Stimulated activated CD8-positive, alpha-beta memory T cell treated with anti-CD3 and anti-CD28 coated beads, Interleukin-12 subunit alpha, Interleukin-12 subunit beta, amount 100 ng/mL, for 1 hour (primary cell): ENCODE results near the gene LIN37.
A peak's percentile ranks its signal among the peaks of the same experiment; 100 is the strongest.

Source experiments
- DNase-seq: peaks from one replicate; pipeline ENCODE4 v3.0.0-alpha.2; 2020; ENCODE audit warnings: low read depth

LIN37 gene

DNA sequence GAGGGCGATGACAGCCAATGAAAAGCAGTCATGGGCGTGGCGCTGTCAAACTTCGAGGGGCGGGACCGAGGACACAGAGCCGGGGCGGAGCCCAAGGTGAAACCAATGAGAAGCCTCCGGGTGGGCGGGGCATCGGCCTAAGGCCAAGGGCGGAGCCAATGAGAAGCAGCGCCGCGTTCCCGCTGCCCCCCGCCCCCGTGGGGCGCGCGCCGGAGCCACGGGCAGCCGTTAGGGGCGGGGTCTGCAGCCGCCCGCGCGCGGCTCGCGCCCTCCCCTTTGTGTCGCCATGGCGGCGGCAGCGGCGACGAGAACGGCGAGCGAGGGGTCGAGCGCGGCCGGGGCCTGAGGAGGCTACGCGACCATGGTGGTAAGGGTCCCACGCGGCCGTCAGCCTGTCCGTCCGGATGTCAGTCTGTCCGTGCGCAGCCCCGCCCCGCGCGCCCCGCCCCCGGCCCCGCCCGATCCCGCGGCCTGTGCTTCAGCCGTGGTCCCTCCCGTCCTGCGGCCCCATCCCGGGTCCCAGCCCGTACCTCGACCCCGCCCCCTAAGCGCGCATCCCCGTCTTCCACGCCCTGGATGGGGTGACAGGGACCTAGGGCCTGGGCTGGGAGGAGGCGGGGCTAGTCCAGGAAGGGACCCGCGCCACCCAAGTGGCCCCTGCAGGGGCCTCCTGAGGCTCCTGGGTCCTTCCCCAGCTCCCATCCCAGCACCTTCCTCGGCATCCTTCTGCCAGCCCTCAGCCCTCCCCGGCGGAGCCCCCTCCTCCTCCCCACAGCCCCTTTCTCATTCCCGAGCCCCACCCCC lies 27.1 kb downstream of the LIN37 start, which contains the start of gene ARHGAP33:
Gene ARHGAP33 (plus strand): TSS at position 267 of the 804 bp plus-strand sequence. CDS start 95 bp downstream, at position 362.
- DNase-seq, result peak; percentile 96

DNA sequence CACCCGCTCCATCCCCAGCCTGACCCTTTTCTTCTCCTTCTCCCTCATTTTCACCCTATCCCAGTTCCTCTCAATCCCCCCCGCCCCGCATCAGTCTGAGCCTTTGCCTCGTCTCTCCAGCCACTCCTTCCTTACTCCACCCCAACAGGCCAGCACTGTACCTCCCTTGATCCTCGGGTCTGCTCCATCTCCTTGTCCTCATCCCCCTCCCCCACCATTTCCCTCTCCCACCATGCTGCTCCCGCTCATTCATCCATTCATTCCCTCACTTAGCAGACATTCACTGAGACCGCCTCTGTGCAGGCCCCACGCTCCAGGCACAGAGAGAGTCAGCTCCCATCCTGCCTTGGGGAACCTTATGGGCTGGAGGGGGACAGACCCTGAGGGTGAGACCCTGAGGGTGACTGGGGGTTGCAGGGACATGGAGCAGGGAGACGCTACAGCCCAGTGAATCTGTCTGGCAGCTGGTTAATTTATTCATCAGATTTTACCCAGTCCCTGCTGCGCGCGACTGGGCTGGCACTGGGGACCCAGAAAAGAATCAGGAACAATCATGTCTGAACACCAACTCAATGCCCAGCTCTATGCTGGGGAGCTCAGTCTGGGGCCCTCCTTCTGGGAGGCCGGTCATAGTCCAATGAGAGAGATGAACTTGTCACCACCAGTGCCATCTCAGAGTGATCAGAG lies 27.9 kb downstream of the LIN37 start:
- no peak for DNase-seq

GRCh38 chr19:35777086-35777841 lies 28.9 kb downstream of the LIN37 start:
- DNase-seq, result no peak

- no peak for DNase-seq
Observed at GRCh38 chr19:35777961-35778360, 29.6 kb downstream of the LIN37 start.

DNA sequence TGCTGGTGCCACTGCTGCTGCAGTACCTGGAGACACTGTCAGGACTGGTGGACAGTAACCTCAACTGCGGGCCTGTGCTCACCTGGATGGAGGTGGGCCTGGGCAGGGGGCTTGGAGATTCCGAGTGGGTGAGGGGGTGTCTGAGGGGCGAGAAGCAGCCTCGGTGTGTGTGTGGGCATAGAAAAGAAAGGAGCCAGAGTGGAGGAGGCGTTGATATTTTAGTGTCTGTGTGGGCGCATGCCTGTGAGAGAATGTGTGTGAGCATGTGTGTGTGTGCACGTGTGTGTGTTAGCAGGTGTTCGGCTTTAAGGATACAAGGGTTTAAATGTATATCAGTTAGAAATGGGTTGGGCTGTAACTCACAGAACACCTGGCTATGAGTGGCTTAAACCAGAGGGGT lies 30.7 kb downstream of the LIN37 start:
- no peak for DNase-seq

GRCh38 chr19:35780058-35780457 lies 31.7 kb downstream of the LIN37 start:
- no peak for DNase-seq

DNA sequence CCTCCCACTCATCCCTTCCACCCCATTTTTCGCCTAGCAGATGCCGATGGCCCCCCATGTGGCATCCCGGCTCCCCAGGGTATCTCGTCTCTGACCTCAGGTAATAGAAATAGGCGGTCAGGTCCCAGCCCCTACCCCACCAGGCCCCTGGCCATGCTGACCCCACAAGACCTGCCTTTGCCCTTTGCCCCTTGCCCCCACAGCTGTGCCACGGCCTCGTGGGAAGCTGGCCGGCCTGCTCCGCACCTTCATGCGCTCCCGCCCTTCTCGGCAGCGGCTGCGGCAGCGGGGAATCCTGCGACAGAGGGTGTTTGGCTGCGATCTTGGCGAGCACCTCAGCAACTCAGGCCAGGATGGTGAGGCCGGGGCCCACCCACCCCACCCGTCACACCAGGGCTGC lies 32.3 kb downstream of the LIN37 start:
- no peak for DNase-seq

- no peak for DNase-seq
Observed at GRCh38 chr19:35781650-35782049, 33.3 kb downstream of the LIN37 start.

- DNase-seq, result no peak
Observed at GRCh38 chr19:35782589-35782988, 34.2 kb downstream of the LIN37 start.

DNA sequence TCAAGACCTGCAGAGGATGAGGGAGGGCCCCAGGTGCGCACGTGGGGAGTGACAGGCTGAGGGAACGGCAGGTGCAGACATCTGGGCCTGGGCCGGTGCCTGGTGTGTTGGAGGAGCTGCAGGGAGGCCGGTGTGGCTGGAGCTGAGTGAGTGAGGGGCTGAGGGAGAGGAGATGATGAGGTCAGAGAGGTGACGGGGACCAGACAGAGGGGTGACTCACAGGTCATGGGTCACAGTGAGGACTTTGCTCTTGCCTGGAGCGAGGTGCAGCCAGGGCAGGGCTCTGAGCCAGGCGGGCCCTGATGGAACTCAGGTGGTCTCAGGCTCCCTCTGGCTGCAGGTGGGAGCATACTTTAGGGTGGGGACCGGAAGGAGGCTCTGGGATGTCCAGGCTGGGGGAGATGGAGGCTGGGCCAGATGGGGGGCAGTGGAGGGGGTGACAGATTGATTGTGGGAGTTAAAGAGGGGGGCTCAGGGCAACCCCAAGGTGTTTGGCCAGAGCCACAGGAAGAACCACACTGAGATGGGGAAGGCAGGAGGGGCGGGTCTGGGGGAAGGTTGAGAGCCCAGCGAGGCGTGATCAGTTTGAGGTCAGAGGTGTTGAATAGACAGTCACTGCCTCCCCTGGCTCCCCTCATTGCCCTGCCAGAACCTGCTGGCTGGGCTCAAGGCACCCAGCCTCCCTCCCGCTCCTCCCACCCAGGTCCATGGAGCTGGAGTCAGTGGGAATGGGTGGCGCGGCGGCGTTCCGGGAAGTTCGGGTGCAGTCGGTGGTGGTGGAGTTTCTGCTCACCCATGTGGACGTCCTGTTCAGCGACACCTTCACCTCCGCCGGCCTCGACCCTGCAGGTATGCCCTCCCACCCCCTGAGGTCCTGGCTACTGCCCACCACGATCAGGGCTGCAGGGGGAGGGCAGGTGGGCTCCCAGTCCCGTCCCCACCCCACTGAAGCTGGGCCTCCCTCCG lies 35.4 kb downstream of the LIN37 start:
- DNase-seq, result no peak

GRCh38 chr19:35784503-35785338 lies 36.3 kb downstream of the LIN37 start:
- no peak for DNase-seq

- DNase-seq, result no peak
Observed at GRCh38 chr19:35785339-35785627, 36.9 kb downstream of the LIN37 start.

GRCh38 chr19:35786299-35787160 lies 38.2 kb downstream of the LIN37 start:
- DNase-seq, result no peak

DNA sequence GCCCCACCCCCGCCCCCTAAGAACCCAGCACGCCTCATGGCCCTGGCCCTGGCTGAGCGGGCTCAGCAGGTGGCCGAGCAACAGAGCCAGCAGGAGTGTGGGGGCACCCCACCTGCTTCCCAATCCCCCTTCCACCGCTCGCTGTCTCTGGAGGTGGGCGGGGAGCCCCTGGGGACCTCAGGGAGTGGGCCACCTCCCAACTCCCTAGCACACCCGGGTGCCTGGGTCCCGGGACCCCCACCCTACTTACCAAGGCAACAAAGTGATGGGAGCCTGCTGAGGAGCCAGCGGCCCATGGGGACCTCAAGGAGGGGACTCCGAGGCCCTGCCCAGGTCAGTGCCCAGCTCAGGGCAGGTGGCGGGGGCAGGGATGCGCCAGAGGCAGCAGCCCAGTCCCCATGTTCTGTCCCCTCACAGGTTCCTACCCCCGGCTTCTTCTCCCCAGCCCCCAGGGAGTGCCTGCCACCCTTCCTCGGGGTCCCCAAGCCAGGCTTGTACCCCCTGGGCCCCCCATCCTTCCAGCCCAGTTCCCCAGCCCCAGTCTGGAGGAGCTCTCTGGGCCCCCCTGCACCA lies 38.9 kb downstream of the LIN37 start:
- DNase-seq, result no peak

DNA sequence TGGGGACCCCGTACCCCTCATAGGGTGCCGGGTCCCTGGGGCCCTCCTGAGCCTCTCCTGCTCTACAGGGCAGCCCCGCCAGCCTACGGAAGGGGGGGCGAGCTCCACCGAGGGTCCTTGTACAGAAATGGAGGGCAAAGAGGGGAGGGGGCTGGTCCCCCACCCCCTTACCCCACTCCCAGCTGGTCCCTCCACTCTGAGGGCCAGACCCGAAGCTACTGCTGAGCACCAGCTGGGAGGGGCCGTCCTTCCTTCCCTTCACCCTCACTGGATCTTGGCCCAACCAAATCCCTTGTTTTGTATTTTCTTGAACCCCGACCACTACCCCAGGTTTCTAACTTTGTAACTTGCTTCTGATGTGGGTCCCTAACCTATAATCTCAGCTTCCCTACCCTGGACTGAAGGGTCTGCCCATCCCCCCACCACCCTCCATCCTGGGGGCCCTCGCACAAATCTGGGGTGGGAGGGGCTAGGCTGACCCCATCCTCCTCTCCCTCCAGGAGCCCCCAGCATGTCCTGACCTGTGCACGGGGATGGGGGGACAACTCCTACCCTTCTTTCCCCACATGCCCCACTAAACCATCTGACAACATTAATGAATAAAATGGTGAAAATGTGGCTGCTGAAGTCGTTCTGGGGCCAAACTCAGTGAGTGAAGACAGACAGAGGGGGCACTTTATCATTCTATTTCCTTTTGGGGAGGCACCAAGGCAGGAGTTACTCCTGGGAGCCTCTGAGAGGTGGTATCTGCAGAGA lies 40.0 kb downstream of the LIN37 start:
- DNase-seq, result no peak

GRCh38 chr19:35789195-35789977 lies 41.0 kb downstream of the LIN37 start:
- no peak for DNase-seq

GRCh38 chr19:35789978-35790944 lies 41.9 kb downstream of the LIN37 start:
- no peak for DNase-seq
